Colonic mucosa (tissue), 4 donors: Measurements from ENCODE around the gene DSP. TPM values are rescaled to one million over a fixed set of nuclear protein-coding genes. Genes with fewer than 3 reads are reported as not detected.

Experiments used
- DNase-seq: peaks from one replicate; pipeline ENCODE4 v3.0.0-alpha.2; 2020
- H3K27ac ChIP-seq: fragments of 200-600 bp; one replicate; pipeline ENCODE4 v1.8.0; 2021
- H3K27me3 ChIP-seq: fragments of 200-600 bp; one replicate; pipeline ENCODE4 v1.8.0; 2021
- H3K36me3 ChIP-seq: fragments of 200-600 bp; one replicate; pipeline ENCODE4 v1.8.0; 2021
- H3K4me1 ChIP-seq: fragments of 200-600 bp; one replicate; pipeline ENCODE4 v1.8.0; 2021; ENCODE audit warnings: mild to moderate bottlenecking
- H3K4me3 ChIP-seq: fragments of 200-600 bp; one replicate; pipeline ENCODE4 v1.8.0; 2021
- H3K9ac ChIP-seq, 2 donors: one replicate each; pipeline ENCODE4 v1.7.0; 2013; ENCODE audit warnings: control low read depth in 2 of 2, low read depth in 2 of 2, low read length in 2 of 2
- H3K9me3 ChIP-seq: fragments of 200-600 bp; one replicate; pipeline ENCODE4 v1.8.0; 2021
- intact Hi-C: fragments of 100-400 bp; cut with DNase I; formaldehyde crosslinking; loops from one replicate; pipeline ENCODE4 v1.14.1; 2022
- total RNA-seq, 2 donors: library from RNA; stranded (reverse); fragmentation: NEBNext Ultra II Directional in 1 of 2; extraction: Animal tissue kit (Norgen Biotek cat#: 25700) in 1 of 2; gene quantifications; one replicate each; pipeline ENCODE4 v1.2.1, GENCODE V29; 2021
- TF ChIP-seq, protein P1 (sequence below): fragments of 200-600 bp; IDR thresholded peaks from one replicate; pipeline ENCODE4 v1.8.0; 2022; ENCODE audit warnings: antibody characterized with exemption, mild to moderate bottlenecking
- donor health status: healthy.
- donor health status: DM: no; HTN: no; CAD: no.
- donor health status: DM: no; HTN: no; CAD: no.

The DSP gene
- total RNA-seq, 2 donors from 2014 or later = 201 to 250 TPM

GRCh38 chr6:7528565-7528964, 12.9 kb upstream of the DSP start:
- TF ChIP-seq, protein P1, sequence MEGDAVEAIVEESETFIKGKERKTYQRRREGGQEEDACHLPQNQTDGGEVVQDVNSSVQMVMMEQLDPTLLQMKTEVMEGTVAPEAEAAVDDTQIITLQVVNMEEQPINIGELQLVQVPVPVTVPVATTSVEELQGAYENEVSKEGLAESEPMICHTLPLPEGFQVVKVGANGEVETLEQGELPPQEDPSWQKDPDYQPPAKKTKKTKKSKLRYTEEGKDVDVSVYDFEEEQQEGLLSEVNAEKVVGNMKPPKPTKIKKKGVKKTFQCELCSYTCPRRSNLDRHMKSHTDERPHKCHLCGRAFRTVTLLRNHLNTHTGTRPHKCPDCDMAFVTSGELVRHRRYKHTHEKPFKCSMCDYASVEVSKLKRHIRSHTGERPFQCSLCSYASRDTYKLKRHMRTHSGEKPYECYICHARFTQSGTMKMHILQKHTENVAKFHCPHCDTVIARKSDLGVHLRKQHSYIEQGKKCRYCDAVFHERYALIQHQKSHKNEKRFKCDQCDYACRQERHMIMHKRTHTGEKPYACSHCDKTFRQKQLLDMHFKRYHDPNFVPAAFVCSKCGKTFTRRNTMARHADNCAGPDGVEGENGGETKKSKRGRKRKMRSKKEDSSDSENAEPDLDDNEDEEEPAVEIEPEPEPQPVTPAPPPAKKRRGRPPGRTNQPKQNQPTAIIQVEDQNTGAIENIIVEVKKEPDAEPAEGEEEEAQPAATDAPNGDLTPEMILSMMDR = no peak
- intact Hi-C loops = no loop called here
- H3K27me3 ChIP-seq = no peaks in the 10 kb centered on the region
- H3K4me1 ChIP-seq = peaks cover 6% of the 10 kb centered on the region
- no peak overlapping the region for H3K27ac ChIP-seq
- H3K36me3 ChIP-seq = no peaks in the 10 kb centered on the region
- H3K9ac ChIP-seq = no peak overlapping the region
- no peaks in the 10 kb centered on the region for H3K9me3 ChIP-seq
- DNase-seq = no peak
- H3K4me3 ChIP-seq = no peak overlapping the region

DNA sequence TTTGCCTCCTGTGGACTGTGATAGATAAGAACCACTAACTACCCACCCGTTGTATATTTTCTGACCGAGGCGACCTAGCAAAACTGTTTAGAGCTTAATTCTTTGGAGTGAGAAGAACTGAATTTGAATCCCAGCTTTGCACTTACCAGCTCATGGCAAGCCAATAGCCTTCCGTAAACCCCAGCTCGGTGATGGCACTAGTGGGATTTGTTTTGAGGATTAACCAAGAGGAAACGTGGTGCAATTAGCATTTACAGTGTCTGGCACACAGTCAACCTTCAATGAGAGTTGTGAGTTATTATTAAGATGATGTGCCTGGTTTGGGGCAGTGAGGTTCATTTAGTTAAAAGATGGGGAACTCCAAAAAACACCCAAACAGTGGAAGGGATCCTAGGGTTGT, 12.3 kb upstream of the DSP start:
- H3K4me3 ChIP-seq = no peak overlapping the region
- H3K4me1 ChIP-seq = peaks cover 6% of the 10 kb centered on the region
- H3K27ac ChIP-seq = no peak overlapping the region
- TF ChIP-seq, protein P1 = no peak
- DNase-seq = no peak
- intact Hi-C loops = no loop called here
- H3K36me3 ChIP-seq = no peaks in the 10 kb centered on the region
- H3K27me3 ChIP-seq = no peaks in the 10 kb centered on the region
- H3K9me3 ChIP-seq = no peaks in the 10 kb centered on the region
- no peak overlapping the region for H3K9ac ChIP-seq

- intact Hi-C loops = no loop called here
- Histone ChIP-seq H3K9ac (no peak overlapping the region), H3K36me3 (no peaks in the 10 kb centered on the region), H3K27me3 (no peaks in the 10 kb centered on the region), H3K27ac (peak overlapping the region; percentile 76), H3K4me3 (no peak overlapping the region), H3K9me3 (no peaks in the 10 kb centered on the region), H3K4me1 (peaks cover 6% of the 10 kb centered on the region)
- DNase-seq = peak; percentile 88
- TF ChIP-seq, protein P1 = no peak
Measured at GRCh38 chr6:7532232-7532631, 9.2 kb upstream of the DSP start.

GRCh38 chr6:7532821-7533220, 8.7 kb upstream of the DSP start:
- H3K4me3 ChIP-seq = no peak overlapping the region
- intact Hi-C loops = no loop called here

DNA sequence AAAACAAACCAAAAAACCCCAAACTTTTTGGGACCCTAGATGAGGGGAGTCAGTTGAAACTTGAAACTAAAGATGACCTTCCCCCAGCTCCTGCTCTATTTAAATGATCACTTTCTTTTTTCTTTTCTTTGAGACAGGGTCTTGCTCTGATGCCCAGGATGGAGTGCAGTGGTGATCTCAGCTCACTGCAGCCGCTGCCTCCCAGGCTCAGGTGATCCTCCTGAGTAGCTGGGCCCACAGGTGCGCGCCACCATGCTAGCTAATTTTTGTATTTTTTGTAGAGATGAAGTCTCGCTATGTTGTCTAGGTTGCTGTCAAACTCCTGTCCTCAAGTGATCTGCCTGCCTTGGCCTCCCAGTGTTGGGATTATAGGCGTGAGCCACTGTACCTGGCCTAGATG, 7.3 kb upstream of the DSP start:
- no peak for DNase-seq
- Histone ChIP-seq H3K27me3 (no peaks in the 10 kb centered on the region), H3K36me3 (no peaks in the 10 kb centered on the region), H3K27ac (no peak overlapping the region), H3K9me3 (no peaks in the 10 kb centered on the region), H3K4me1 (peaks cover 6% of the 10 kb centered on the region), H3K9ac (no peak overlapping the region), H3K4me3 (no peak overlapping the region)
- TF ChIP-seq, protein P1 = no peak
- intact Hi-C loops = no loop called here

More at GRCh38 chr6:7532821-7533220, 8.7 kb upstream of the DSP start:
- DNase-seq = peak; percentile 71
- H3K27me3 ChIP-seq = no peaks in the 10 kb centered on the region
- TF ChIP-seq, protein P1 = no peak
- no peaks in the 10 kb centered on the region for H3K36me3 ChIP-seq
- H3K9me3 ChIP-seq = no peaks in the 10 kb centered on the region
- H3K27ac ChIP-seq = peak overlapping the region; percentile 76
- H3K9ac ChIP-seq = no peak overlapping the region
- peaks cover 6% of the 10 kb centered on the region for H3K4me1 ChIP-seq

- no peak overlapping the region for H3K9ac ChIP-seq
- H3K4me3 ChIP-seq = no peak overlapping the region
- H3K27me3 ChIP-seq = no peaks in the 10 kb centered on the region
- intact Hi-C loops = no loop called here
- DNase-seq = no peak
- no peaks in the 10 kb centered on the region for H3K9me3 ChIP-seq
- no peaks in the 10 kb centered on the region for H3K36me3 ChIP-seq
- H3K27ac ChIP-seq = no peak overlapping the region
- H3K4me1 ChIP-seq = peaks cover 6% of the 10 kb centered on the region
- TF ChIP-seq, protein P1 = no peak
Measured at GRCh38 chr6:7535498-7535897, 6.0 kb upstream of the DSP start.
